ENCODE measurements around the gene RCCD1.

Gene RCCD1

DNA sequence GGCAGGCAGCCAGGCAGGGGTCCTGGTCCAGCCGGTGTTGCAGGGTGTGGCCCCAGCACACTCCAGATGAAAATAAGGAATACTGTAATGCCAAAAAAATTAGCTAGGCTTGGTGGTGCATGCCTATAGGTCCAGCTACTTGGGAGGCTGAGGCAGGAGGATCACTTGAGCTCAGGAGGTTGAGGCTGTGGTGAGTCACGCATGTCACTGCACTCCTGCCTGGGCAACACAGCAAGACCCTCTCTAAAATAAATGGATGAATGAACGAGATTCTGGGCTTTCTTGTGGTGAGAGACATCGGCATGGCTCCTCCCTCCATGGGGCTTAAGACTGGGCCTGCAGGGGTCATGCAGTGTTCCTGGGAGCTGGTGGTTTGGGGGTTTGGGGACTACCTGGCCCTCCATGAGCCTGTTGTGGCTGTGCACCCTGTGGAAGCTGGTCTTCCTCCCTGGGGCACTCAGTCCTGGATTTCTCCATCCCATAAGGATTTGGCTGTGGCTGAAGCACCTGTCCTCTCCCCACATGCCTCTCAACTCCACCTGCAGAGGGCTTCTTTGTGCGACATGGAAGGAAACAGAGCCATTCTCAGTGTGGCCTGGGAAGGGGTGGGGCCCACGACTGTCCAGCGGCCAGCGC, 7.6 kb upstream of the RCCD1 start:
- no peak for DNase-seq

DNA sequence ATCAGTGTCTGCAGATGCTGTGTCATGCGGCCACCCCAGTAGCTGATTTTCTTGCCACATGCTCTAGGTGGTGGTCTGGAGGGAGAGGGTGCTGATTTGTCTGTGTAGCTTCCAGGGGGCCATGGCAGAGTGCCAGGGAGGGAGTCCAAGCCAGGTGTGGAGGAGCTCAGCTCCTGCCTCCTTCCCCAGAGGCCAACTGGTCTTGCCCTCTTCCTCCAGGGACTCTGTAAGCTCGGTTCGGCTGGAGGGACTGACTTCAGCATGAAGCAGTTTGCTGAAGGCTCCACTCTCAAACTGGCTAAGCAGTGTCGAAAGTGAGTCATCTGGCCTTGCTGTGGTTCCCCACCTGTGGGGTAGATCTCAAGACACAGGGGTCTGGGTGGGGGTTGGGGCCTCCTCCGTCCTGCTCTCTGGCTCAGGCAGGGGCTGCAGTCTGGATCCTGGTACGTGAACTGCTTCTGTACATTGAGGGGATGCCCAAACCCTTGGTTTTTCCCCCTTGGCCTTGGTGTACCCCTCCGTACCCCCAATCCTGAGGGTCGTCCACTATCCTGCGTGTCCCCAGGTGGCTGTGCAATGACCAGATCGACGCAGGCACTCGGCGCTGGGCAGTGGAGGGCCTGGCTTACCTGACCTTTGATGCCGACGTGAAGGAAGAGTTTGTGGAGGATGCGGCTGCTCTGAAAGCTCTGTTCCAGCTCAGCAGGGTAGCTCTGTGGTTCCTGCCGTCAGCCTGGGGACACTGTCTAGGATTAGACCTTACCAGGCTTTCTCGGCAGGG, 6.9 kb upstream of the RCCD1 start:
- no peak for DNase-seq

DNA sequence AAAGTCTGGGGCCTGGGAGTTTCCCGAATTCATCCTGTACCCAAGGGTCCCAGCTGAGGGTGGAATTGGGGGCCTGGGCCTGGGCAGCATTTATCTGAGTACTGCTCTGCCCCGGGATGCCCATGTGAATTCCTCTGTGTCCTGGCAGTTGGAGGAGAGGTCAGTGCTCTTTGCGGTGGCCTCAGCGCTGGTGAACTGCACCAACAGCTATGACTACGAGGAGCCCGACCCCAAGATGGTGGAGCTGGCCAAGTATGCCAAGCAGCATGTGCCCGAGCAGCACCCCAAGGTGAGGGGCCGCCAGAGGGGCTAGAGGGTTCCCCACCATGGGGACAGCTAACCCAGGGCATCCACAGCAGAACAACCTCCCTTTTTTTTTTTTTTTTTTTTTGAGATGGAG, 6.2 kb upstream of the RCCD1 start:
- no peak for DNase-seq

DNA sequence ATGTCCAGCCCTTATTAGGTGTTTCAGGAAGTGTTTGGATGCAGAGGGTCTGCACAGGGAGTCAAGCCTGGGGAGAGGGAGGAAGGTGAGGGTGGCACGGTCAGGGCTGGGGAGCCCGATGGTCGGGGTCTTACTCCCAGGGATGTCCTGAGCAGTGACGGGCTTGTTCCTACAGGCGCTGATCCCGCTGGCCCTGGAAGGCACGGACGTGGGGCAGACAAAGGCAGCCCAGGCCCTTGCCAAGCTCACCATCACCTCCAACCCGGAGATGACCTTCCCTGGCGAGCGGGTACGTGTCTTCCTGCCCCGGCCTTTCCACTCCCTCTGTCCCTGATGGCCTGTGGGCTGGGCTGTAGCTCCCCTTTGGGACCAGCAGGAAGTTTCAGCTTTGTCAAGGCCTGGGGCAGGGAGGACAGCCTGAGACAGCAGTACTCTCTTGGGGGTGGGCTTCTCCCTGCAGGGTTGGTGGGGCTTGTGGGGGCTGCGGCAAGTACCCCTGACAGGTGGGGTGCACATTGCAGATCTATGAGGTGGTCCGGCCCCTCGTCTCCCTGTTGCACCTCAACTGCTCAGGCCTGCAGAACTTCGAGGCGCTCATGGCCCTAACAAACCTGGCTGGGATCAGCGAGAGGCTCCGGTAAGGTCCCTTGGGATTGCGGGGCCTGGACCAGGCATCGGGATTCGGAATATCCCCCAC, 4.6 kb upstream of the RCCD1 start:
- DNase-seq: no peak

DNA sequence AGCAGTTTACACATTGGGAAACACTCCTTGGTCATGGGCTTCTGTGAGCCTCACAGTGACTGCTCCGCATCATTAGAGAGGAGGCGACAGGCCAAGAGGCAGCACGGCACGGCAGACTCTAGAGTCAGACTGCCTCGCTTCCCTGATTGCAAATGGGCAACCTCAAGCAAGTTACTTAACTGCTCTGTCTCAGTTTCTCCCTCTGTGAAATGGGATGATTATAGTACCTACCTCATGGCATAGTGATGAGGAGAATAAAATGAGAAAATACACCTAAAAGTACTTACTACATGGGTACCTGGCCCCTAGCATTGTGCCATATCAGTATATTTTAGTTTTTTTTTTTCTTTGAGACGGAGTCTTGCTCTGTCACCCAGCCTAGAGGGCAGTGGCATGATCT, 4.0 kb upstream of the RCCD1 start:
- no peak for DNase-seq

DNA sequence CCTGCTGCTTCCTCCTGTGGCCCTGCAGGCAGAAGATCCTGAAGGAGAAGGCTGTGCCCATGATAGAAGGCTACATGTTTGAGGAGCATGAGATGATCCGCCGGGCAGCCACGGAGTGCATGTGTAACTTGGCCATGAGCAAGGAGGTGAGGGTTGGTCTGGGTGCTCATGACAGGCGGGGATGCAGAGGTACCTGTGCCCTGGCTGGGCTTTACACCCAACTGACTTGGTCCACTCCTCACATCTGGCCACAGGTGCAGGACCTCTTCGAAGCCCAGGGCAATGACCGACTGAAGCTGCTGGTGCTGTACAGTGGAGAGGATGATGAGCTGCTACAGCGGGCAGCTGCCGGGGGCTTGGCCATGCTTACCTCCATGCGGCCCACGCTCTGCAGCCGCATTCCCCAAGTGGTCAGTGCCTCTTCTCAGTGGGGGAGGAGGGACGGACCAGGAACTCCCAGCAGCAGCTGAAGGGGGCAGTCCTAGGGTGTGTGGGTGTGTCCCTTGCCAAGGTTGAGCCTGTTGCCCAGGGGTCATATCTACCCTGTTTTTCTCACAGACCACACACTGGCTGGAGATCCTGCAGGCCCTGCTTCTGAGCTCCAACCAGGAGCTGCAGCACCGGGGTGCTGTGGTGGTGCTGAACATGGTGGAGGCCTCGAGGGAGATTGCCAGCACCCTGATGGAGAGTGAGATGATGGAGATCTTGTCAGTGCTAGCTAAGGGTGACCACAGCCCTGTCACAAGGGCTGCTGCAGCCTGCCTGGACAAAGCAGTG, 1.6 kb upstream of the RCCD1 start:
- no peak for DNase-seq

DNA sequence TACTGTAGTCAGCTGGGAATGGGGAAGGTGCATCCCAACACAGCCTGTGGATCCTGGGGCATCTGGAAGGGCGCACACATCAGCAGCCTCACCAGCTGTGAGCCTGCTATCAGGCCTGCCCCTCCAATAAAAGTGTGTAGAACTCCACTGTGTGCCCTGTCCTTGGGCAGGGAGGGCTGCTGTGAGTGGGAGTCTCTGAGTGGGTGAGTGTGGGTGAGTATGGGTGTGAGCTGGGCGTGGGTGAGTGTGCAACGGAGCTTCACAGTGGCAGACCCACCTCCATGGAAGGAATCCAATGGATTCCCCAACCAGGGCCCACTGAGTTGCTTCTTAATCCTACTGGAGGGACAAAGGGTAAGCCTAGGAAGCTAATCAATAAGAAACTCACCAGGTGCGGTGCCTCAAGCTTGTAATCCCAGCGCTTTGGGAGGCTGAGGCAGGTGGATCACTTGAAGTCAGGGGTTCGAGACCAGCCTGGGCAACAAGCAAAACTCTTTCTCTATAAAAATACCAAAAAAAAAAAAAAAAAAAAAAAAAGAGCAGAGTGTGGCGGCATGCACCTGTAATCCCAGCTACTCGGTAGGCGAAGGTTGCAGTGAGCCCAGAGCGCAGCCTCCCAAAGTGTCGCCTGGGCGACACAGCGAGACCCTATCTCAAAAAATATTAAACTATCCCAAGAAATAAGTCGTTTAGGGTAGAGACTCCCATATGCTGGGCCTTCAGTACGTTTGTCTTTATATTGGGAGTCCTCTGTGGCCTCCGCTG, 555 bp upstream of the RCCD1 start:
- no peak for DNase-seq

DNA sequence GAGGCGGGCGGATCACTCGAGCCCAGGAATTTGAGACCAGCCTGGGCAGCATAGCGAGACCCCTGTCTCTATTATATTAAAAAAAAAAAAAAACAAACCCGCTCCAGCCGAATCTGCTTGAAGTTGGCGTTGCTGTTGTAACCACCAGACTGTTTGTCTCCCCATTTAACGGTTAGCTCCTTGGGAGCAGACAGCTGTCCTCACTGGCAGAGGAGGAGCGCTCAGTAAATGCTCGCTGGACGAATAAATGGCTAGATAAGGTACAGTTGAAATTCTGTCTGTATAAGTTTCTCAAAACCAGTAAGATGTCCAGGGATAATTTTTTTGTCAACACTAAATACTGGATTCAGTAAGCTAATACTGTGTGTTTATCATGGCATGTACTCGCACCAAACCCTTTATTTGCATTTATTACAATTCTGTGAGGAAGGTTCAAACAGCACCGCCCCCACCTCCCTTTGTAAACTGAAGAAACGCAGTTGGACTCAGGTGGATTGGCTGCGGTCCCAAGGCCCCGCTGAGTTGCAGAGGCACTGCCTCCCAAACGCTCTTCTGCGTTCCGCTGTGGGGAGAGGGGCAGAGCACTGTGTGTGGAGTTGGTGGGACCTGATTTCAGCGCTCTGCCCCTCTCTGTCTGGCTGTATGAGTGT, 1.1 kb downstream of the RCCD1 start:
- no peak for DNase-seq

DNA sequence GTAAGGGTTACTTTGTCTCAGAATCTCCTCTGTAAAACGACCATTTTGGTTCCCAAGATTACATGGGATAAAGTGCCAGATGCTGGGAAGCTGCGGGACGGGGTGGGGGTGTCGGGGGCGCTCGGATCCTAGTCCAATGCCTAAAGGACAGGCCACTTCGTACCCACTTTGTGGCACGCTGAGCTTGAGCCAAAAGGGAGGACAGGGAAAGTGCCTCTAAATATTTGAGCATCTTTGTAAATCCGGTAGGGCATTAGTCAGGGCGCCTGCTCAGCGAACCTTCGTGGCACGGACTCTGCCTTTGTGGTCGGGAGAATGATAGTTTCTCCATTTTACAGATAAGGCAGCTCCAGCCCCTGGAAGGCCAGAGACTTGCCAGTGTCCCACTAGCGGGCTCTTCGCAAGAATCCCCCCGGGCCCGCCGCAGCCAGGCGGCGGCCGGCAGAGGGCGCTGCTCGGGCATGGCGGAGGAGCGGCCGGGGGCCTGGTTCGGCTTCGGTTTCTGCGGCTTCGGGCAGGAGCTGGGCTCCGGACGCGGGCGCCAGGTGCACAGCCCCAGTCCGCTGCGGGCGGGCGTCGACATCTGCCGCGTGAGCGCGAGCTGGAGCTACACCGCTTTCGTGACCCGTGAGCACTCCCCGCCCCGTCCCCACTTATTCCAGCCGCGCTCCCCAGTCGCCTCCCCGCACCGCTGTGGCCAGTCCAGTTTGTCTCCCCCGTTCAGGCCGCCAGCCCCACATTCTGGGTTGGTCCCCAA, 1.8 kb downstream of the RCCD1 start:
- DNase-seq: no peak

DNA sequence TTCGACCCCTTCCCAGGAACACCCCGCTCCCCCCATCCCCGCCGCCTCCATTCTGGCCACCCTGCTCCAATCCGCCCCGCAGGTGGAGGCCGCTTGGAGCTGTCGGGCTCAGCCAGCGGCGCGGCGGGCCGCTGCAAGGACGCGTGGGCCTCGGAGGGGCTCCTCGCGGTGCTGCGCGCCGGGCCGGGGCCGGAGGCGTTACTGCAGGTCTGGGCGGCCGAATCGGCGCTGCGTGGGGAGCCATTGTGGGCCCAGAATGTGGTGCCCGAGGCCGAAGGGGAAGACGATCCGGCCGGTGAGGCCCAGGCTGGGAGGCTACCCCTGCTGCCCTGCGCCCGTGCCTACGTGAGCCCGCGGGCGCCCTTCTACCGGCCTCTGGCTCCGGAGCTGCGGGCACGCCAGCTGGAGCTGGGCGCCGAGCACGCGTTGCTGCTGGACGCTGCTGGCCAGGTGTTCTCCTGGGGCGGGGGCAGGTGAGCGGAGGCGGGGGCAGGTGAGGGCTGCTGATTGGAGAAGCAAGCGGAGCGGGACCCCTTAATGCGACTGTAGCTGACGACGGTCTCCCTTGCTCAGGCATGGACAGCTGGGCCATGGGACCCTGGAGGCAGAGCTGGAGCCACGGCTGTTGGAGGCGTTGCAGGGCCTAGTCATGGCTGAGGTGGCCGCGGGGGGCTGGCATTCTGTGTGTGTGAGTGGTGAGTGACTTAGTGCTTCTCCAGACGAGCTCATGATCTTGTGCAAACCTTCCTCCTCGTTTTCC, 2.5 kb downstream of the RCCD1 start:
- no peak for DNase-seq

DNA sequence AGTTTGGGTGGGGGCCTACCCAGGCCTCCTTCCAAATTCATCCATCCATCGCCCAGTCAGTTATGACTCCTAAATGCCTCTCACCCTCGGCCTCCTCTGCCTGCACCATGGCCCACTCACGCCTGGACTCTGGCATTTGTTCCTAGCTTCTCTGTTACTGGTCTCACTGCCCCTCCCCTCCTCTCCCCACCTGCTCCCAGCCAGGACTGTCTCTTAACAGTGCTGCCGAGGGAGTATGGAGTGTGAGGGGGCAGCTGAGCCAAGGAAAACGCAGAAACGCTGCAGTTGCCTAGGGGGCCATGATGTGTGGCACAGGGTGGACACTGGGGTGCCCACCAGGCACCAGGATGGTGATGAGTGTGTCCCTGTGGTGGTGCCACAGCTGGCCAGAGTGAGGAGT, 3.1 kb downstream of the RCCD1 start:
- no peak for DNase-seq

DNA sequence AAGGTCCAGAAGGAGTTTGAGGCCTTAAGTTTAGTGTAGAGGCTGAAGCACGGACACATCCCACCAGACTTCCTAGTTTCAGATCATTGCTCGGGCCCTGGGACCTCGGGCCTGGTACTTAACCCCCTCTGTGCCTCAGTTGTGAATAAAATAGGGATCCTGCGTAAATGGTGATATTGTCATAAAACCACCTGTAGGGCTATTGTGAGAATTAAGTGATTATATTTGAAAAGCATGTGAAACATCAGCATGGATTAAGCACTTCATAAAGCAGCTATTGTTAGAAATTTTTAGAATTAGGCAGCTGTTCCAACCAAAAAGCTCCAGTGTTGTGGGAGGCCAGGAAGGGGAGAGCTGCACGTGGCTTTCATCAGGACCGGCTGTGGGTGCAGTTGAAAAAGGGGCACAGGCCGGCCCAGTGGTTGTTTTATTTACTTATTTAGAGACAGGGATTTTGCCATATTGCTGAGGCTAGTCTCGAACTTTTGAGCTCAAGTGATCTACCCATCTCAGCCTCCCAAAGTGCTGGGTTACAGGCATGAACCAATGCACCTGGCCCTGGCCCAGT, 4.4 kb downstream of the RCCD1 start:
- DNase-seq: no peak

DNA sequence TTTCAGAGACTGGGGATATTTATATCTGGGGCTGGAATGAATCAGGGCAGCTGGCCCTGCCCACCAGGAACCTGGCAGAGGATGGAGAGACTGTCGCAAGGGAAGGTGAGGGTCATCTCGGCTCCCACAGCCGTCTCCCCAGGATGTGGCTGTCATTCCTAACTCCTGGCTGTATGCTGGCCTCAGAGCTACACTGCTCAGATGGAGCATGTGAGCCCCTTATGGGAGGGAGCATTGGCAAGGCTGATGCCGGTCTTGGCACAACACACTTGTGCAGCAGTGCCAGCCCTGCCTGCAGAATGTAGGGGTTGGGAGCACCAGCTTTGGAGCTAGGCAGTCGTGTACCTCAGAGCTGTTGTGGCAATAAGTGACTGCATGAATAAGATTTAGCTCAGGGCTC, 5.2 kb downstream of the RCCD1 start:
- DNase-seq: no peak

DNA sequence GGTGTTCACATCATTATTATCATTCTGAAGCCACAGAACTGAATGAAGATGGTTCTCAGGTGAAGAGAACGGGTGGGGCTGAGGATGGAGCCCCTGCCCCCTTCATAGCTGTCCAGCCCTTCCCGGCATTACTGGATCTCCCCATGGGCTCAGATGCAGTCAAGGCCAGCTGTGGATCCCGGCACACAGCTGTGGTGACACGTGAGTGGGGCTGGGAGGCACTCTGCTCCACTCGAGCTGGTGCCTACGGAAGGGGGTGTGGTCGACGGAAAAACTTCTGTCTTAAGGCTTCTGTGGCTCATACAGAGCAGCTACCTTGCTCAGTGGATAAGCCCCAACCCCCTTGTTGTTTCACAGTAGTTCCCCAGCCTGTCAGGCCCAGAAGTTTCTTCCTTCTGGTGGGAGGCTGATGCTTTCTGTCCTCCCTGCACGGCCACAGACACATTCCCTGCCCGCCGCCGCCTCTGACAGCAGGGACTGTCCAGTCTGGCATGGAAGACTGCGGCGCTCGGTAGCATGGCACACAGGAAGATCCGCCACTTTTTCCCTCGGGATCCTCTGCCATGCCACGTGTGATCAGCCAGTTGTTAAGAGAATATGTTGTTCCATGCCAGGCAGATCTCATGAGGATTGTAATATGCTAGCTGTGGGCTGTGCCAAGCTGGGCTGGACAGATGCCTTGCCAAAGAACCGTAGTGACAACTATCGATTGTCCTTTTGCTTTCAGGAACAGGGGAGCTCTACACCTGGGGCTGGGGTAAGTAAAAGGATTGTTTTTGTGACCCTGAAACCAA, 5.8 kb downstream of the RCCD1 start:
- DNase-seq: no peak

DNA sequence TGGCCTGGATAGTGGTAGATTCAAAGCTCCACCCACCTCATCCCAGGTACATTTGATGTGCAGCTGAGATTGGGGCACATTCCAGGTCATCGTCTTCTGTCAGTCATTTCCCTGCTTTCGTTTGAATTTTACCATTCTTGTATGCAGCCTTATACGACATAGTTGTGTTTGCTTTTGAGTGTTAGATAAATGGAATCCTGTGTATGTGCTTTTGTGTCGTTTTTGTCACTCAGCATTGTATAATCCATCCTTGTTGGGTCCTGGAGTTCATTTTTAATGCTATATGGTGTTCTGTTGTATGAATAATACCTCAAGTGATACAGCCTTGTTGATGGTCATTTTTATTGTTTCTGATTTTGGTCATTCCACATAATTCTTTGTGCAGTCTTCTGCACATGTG, 7.3 kb downstream of the RCCD1 start:
- no peak for DNase-seq

DNA sequence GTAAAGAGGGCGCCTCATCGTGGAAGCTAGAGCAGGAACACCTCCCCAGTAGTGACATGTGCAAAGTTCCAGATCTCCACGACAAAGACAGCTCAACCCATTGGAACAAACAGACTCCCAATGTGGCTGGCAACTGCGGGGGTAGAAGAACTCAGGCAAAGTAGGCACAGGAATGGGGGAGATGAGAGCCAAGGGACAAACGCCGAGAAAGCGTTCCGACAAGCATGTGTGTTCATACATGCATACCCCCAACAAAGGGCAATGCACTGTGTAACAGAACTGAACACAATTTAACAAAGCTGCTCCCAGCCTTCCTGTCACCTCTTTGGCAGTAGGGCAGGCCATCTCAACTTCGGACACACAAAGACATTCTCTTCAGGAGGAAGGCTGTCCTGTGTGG, 11.6 kb downstream of the RCCD1 start:
- no peak for DNase-seq

DNA sequence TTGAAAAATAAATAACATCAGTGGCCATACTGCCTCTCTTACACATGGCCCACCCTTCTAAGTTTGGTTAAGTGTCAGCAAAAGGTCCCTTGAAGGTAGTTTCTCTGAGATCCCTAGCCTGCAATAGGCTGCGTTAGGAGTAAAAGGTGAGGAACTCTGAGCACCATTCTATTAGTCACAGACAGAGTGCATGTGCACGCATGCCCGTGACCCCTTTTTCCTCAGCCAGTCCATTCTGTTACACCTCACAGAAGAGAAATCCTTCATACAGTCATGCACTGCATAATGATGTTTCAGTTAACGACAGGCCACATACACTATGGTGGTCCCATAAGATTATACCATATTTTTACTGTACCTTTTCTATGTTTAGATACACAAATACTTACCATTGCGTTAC, 12.5 kb downstream of the RCCD1 start:
- no peak for DNase-seq

DNA sequence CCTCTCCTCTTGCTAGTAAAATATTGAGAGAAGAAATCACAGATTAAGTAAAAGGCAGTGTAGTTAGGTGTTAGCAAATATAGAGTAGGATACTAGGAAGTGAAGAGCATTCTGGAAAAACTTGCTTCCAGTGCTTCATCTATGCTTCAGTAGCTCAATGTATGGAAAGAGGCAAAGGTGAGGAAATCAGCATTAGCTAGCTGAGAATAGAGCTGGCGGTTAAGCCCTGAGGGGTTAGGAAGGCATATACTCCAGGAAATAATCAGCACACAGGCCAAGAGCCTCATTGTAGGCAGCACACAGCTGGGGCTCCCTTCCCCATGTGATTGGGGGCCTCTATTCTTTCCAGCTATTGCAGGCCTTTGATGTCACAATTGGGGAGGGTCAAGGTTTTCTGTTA, 13.8 kb downstream of the RCCD1 start:
- DNase-seq: no peak

DNA sequence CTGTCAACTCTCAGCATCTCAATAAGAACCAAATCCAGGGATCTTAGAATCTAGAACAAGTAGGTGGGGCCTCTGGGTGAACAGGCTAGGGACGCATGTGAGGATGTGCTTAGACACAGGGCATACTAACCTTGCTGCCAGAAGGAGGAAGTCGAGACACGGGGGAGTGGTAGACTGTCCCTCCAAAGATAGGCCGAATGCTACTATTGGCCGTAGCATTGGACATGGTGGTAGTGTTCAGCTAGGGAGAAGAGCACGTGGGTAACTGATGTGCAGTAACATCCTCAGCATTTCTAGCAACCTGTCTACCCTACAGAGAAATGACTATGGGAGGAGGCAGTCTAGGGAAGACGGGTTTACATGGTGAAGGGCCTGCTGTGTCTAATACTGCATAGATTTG, 15.6 kb downstream of the RCCD1 start:
- no peak for DNase-seq

All from SIG-M5 (cell line).